NOMO-1 (cell line): Measurements from ENCODE around the gene SRD5A1.

ENCODE experiments used
- DNase-seq, 2 experiments: peaks; one replicate each; lab custom pipeline; 2025; ENCODE audit not compliant: unreplicated experiment in 2 of 2; lab: John Stamatoyannopoulos, UW

SRD5A1 gene, protein sequence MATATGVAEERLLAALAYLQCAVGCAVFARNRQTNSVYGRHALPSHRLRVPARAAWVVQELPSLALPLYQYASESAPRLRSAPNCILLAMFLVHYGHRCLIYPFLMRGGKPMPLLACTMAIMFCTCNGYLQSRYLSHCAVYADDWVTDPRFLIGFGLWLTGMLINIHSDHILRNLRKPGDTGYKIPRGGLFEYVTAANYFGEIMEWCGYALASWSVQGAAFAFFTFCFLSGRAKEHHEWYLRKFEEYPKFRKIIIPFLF

DNA sequence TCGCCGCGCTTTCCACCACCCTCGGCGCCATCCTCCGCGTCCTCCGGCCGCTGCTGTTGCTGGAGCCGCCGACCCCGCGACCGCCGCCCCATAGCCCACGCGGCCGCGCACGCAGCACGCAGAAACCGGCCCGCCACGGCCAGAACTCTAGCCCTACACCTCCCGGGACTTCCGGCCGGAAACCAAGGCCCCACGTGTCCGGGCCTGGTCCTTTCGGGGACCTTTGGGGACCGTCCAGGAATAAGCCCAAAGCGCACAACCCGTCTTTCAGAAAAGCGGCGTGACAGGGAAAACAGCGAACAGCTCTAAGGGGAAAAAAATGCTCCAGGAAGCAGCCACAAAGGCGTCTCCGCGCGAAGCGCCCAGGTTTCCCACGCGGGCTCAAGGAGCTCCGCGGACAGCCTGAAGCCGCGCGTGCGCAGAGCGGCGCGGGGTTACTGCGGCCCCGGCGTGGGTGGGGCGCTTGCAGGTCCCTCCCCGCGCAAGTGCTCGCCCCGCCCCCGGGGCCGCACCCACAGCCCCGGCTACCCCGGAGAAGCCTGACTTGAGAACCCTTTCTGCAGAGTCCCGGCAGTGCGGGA, at the start of gene SRD5A1, which contains the start of gene NSUN2:
SRD5A1 (plus strand) TSS at position 553 of the 581 bp plus-strand sequence. CDS start 137 bp downstream, outside the sequence.
NSUN2 (minus strand) TSS at position 157 of the 581 bp plus-strand sequence; CDS start at position 92, 65 bp downstream.
- DNase-seq = peak; percentile 98

DNA sequence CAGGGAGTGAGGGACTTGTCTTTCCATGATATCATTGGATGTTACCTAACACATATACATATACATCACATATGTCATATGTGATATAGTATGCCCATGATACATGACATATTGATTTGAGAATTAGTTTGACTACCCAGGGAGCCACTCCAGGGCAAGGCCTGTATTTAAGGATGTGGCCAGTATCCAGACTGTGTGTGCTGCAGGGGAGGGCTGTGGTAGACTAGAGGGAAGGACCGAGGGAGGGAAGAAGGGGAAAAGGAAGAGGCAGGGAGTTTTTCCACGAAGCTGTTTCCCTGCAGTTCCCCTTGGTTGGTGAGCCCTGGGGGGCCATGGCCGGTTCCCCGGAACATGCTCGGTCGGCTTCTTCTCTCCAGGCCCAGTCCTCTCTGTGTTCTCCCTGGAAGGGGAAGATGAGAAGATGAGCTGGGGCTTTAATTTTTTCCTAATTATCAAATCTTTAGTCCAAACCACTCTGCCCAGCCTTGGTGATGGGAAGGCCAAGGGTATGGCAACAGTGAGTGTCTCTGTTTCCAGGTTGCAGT, 49.1 kb upstream of the SRD5A1 start:
- DNase-seq = no peak

DNA sequence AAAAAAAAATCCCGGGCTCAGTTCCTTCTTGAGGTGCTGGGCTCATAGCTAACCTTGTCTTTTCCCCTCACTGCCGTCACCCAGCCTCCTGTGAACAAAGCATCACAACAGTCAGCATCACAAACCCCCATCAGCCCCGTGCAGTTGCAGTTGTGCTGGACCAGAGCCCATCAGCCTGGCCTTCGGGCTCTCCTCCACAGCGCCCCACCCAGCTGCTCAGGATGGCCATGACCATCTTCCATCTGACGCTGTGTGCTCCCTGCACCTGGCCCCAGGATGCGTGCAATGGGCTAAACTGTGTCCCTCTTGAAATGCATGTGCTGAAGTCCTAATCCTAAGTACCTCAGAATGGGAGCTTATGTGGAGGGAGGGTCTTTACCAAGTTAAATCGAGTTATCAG, 48.5 kb upstream of the SRD5A1 start:
- no peak for DNase-seq

DNA sequence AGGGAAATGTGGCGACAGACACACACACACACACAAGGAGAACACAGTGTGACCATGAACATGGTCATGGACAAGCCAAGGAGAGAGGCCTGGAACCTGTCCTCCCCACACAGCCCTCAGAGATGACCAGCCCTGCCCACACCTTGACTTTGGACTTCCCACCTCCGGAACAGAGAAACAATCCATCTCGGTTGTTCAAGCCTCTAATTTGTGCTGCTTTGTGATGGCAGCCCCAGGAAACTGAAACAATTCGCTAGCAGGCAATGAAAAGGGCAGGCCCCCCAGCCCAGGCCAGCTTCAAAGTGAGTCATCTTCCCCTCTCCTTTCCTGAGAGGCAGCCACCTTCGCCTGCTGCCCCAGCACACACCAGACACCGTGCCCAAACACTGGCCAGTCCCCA, 48.1 kb upstream of the SRD5A1 start:
- no peak for DNase-seq

DNA sequence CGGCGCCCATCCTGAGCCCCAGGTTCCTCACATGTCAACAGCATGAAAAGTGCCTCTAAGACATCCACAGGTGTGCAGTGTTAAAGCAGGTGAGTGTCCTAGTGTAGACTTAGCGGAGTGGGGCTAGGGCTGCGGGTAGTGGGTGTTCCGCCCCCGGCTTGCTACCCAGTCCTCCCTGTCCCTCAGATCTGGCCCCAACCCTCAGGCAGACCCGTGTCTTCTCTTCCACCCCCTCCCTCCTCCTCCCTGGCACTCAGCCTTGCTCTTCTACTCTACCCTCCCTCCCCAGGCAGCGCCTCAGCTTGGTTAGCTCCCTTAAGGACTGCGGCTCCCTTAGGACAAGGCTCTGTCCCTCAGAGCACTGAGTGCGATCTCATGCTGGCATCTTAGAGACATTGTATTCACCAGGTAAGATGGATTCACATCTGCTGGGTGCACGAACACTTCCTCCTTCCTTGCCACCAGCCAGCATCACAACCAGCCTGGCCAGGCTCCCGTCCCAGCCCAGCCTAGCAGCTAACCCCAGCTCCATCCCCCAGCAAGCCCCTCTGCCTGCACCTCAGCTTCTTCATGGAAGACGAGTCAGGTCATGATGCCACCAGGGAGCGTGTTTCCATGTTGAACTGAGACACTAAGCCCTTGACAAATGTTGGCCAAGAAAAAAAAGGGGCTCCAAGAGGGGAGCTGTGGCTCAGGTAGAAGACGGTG, 47.1 kb upstream of the SRD5A1 start:
- no peak for DNase-seq

DNA sequence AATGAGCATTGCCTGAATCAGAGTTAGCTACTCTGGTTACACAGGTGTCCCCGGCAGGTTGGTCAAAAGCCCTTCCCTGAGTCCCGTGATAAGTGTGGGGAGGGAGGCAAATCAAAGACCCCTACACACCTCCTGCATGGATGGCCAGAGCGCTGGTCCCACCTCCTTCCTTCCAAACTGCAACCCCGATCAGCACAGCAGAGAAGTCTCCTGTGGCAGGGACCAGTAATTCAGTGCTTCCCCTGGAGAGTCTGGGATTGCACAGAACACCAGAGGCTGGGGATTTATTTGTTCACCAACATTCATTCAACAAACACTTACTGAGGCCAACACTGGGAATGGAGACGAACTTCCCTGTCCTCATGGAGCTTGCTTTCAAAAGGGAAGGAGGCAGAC, 46.6 kb upstream of the SRD5A1 start:
- DNase-seq = no peak

DNA sequence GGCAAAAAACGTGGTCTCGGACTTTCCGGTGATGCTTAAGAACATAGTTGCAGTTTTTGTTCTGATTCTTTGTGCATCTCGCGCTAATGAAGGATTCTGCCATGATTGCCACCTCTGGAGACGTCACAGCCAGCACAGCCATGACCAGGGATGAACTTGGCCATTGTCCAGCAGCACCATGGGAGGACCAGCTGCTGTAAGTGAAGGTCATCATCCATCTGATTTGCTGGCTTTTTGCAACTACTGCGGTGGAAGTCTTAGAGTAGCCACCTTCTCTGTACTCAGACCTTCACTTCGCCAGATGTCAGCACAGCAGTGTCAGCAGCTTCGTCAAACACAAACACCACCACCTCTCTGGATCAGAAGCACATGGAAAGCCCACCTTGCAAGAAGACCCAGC, 46.1 kb upstream of the SRD5A1 start:
- DNase-seq = no peak

DNA sequence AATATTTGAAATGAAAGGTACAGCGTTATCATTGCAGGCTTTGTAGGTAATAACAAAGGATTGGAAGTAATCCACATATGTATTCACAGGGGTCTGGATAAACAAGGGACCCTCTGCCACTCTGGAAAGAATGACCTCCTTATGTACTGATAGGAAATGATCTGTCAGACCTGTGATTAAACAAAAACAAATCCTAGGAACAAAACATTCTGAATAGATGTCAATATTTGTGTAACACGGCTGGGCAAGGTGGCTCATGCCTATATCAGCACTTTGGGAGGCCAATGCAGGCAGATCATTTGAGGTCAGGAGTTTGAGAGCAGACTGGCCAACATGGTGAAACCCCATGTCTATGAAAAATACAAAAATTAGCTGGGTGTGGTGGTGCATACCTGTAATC, 42.7 kb upstream of the SRD5A1 start:
- DNase-seq = no peak

DNA sequence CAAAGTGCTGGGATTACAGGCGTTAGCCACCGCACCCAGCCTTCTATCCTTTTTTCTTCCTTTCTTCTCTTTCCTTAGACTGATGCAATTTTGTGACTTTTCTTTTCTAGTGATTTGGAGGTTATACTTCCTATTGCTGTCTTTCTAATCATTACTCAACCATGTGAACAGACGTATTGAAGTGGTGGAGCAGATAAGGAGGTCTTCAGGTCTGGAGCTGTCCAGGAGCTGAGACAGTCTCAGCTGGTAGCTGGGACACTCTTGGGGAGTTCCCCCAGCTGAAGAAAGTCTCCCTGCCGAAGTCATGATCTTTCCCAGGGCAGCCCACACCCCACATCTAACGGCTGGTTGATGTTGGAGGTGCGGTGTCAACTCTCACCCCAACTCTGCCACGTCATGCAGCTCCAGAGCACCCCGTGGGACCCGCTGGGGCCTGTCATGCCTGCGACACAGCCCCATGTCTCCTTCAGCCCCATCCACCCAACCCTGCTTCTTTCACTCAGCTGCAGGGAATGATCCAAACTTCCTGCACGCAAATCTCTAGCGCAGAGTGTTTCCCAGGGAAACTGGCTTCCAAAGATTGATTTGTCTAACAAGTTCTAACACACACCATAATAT, 41.5 kb upstream of the SRD5A1 start:
- DNase-seq = no peak

DNA sequence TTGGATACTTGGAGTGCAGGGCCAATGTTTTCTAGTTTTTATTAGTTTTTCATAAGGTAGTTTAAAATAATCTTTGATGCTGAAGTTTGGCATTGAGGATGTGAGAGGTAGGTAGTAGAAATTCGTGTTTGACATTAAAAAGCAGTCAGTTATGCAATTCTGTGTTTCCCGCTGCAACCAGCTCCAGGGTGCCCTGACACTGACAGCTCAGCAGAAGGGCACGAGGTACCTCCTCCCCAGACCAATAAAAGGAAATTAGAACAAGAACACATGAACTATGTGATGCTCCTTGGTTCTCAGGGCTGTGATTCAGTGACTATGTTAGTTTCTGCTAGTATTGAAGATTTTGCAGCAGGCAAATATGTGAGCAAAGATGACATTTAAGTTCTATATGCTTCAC, 40.6 kb upstream of the SRD5A1 start:
- peak; percentile 25 to 28 for DNase-seq

DNA sequence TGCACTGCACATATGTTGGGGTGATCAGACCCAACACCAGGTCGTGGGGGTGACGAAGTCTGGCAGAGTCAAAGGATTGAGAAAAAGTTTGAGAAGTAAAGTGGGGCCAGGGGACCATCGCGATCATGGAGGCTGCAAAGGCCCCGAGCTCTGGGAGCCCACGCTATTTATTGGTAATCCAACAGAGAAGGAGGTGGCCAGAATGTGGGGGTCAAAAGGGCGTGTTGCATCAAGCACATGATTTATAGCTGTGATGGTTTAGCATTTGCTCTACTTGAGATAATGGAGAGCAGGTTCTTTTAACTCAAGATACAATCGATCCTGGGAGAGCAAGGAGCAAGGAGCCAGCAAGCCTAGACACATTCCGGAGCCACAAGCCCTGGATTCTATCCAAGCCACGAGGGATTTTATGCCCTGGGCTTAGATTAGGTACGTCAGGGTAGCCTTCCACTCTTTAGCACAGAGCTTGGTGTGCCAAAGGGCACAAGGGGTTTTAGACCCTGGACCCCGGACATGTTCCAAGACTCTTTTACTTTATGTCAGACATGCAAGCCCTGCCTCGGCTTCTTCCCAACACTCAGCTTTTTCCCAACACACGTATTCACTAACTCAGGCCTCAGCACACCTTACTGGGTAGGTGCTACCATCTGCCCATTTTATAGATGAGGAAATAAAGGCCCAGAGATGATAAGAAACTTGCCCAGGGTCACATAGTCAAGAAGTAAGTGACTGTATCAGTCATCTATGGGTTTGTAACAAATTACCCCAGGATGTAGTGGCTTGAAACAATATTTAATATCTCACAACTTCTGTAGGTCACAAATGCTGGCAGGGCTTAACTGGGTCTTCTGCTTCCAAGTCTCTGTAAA, 39.9 kb upstream of the SRD5A1 start:
- no peak for DNase-seq

DNA sequence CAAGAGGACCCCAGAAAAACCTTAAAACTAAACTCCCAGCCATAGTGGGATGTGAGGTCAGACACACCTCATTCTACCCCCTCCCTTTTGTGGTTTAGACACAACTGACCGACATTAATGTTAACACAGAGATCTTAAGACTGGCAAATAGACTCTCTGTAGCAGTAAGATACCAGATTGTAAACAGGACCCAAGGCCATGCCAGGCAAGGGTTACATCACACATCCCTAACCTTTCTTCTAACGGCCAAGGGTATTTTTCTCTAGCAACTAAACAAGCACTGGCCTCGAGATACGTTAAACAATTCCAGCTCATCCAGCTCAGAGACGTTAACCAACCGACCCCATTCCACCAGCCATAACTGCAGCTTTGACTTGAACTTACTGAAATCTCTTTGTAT, 39.2 kb upstream of the SRD5A1 start:
- DNase-seq = no peak

DNA sequence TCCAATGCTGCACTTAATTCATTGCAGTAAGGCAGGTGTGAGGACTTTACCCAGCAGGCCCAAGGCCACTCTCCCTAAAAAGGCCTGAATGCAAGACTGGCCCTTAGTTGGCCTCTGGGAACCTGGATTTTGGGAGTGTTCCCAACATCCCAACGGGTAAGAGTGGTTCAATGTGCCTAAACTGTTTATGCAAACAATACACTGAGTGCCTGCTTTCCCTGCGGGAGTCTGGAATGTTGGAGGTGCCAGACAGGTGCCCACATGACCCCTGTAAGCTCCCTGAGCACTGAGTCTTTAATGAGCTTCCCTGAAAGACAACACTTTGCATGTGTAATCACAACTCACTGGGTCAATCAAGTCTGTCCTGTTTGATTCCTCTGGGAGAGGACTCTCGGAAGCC, 37.8 kb upstream of the SRD5A1 start:
- DNase-seq = no peak

DNA sequence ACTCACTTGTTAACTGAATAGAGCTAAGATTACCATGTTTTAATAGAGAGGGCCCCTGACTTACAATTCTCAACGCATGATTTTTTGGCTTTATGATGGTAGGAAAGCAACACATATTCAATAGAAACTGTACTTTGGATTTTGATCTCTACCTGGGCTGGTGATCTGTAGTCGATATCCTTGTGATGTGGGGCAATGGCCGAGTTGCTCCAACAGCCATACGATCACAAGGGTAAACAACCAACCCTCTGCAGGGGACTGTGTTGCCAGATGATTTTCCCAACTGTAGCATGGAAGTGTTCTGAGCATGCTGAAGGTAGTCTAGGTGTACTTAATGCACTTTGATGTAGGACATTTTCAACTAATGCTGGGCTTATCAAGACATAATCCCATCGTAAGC, 36.9 kb upstream of the SRD5A1 start:
- DNase-seq = no peak

DNA sequence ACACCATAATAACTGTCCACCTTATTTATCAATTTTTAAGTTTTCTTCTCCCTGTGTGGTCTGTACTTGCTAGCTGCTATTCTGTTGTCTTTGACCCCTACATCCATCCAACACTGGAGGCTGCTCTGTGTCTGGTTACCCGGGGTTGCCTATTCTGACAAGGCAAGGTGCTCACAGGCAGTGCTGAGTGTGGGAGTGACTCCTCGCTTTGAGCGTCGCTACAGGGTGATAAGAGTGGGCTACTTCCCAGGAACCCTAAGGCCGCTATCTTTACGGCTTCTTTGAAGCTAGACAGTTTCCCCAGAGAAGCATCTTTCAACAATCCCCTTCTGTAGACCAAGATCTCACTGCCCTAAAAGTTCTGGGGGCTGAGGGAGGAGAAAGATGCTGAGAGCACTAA, 35.7 kb upstream of the SRD5A1 start:
- no peak for DNase-seq

DNA sequence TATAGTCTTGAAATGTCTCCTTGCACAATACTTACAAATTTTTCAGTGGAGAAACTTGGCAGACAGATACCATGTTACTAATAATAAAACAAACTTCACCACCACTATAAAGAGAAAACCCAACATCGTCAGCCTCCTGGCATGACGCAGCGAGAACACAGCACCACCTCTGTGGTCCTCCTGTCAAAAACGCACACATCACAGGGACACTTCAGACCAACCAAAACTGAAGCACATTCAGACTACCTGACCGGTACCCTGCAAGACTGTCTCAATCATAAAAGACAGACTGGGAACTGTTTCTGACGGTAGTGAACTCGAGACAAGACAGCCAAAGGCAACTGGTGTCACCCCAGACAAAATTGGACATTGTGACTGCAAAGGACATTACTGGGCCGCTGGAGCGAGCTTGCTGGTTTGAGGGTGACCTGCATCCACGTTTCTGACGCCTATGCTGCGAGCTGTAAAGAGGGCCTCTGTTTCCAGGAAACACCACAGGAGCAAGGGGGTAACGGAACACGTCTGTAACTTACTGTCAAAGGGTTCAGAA, 34.8 kb upstream of the SRD5A1 start:
- no peak for DNase-seq

DNA sequence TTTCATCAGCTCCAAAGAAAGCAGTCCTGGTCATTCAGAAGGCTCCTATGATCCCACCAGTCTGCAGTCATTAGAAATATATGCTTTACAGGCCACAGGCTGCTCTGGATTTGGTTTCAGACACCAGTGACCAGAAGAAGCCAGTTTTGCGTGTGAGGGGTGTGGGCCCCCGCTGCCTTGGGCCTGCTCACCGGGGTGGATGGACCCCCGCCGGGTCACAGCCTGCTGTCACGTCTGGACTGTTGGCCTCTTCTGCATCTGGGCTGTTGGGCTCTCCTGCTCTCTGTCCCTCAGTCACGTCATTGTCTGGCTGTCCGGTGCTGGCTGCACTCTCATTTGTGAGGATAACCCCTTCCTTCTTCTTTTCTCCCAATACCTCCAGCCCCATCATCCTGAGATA, 33.5 kb upstream of the SRD5A1 start:
- DNase-seq = no peak

DNA sequence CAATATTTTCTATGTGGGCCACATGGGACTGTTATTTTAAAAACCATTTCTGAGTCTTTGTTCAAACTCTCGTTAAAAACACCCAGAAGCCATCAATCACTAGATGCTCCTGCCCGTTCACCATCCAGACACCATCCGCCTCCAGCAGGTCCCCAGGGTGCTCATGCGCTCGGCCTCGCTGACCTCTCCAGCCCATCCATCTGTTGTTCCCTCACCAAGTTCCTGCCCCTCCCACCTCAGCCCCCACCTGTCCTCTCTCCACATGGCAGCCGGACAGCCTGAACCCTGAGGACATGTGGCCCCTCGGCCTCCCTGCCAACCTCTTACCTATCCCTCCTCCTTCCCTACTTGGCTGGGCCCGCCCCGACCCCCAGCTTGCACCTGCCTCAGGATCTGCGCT, 32.0 kb upstream of the SRD5A1 start:
- no peak for DNase-seq

DNA sequence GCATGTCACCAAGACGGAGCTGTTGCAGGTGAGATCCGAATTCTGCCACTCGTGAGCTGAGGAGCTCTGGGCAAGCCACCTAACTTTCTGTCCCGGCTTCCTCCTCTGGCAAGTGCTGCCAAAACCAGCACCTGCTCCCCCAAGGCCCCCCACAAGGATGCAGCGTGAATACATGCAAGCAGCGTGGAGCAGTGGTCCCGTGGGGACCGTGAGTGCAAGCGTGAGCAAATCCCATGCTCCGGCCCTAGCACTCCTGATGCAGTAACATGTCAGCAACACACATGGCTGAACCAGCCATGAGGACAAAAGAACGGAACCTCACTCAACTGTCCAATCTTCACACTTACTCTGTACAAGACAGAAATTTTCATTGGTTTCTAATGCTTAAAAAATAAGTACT, 31.4 kb upstream of the SRD5A1 start:
- DNase-seq = no peak

DNA sequence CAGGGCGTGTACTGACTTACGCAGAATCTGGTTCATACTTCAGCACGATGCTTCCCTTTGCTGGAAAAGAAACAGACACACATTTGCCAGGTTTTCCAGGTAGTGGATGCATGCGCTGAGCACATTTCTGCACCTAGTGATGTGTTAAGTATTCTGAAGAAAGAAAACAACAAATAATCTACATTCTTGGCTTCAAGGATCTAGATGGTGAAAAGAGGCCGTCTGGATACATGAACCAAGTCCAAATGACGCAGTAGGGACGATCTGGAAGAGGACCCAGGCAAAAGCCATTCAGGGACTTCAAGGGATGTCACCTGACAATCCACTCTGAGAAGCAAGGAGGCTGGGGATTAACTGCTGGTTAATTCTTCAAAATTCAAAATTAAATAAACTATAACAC, 30.8 kb upstream of the SRD5A1 start:
- DNase-seq = no peak
